T-helper 1 cell (primary cell): ENCODE data around the gene TMEM45A.
"Not testable (repeated sequence)": the region's sequence is repeated elsewhere in the genome, so short reads cannot be mapped to it uniquely, and the experiment has no call there.

Experiments used
- DNase-seq, 5 donors: peaks; one replicate each; pipeline ENCODE4 v3.0.0-alpha.2; 2012 to 2020

TMEM45A gene

GRCh38 chr3:100536093-100536492 is 43.7 kb downstream of the TMEM45A start:
- no peak for DNase-seq

- DNase-seq, result no peak
These were observed 45.4 kb downstream of the TMEM45A start for GRCh38 chr3:100537646-100538338.

- DNase-seq, result no peak
These were observed 45.9 kb downstream of the TMEM45A start for GRCh38 chr3:100538339-100538706.

- no peak for DNase-seq
These were observed 48.4 kb downstream of the TMEM45A start for GRCh38 chr3:100540791-100541334.

GRCh38 chr3:100541428-100541827 is 49.0 kb downstream of the TMEM45A start:
- not testable (repeated sequence) for DNase-seq

- no peak for DNase-seq
These were observed 53.0 kb downstream of the TMEM45A start for GRCh38 chr3:100545371-100545770.

- DNase-seq, result no peak
These were observed 53.8 kb downstream of the TMEM45A start for GRCh38 chr3:100546020-100546744.

- DNase-seq, result no peak
These were observed 55.6 kb downstream of the TMEM45A start for GRCh38 chr3:100548053-100548452.

GRCh38 chr3:100553618-100554372 is 61.4 kb downstream of the TMEM45A start:
- no peak for DNase-seq

- no peak for DNase-seq
These were observed 61.9 kb downstream of the TMEM45A start for GRCh38 chr3:100554373-100554676.

GRCh38 chr3:100556673-100557310 is 64.4 kb downstream of the TMEM45A start:
- DNase-seq, result no peak

GRCh38 chr3:100558233-100558632 is 65.8 kb downstream of the TMEM45A start:
- DNase-seq, result no peak

- DNase-seq, result no peak
These were observed 68.0 kb downstream of the TMEM45A start for GRCh38 chr3:100560426-100560825.

- DNase-seq, result no peak
These were observed 69.2 kb downstream of the TMEM45A start for GRCh38 chr3:100561459-100562158.

- DNase-seq, result no peak
These were observed 69.9 kb downstream of the TMEM45A start for GRCh38 chr3:100562224-100562857.

GRCh38 chr3:100563228-100563627 is 70.8 kb downstream of the TMEM45A start:
- DNase-seq, result no peak

GRCh38 chr3:100563652-100564211 is 71.3 kb downstream of the TMEM45A start:
- no peak for DNase-seq

GRCh38 chr3:100570811-100571210 is 78.4 kb downstream of the TMEM45A start:
- DNase-seq, result no peak

- no peak for DNase-seq
These were observed 82.1 kb downstream of the TMEM45A start for GRCh38 chr3:100574536-100574935.

- no peak for DNase-seq
These were observed 83.3 kb downstream of the TMEM45A start for GRCh38 chr3:100575704-100576103.

- no peak for DNase-seq
These were observed 85.1 kb downstream of the TMEM45A start for GRCh38 chr3:100577382-100578008.
